Loucy (cell line): ENCODE data around the gene ADIRF.

Experiments
- H2AFZ ChIP-seq: fragments of 200-600 bp; sonication (generic); 2 replicates; pipeline ENCODE4 v1.6.0; 2016; ENCODE audit warnings: antibody characterized with exemption, mild to moderate bottlenecking, low read length, moderate library complexity
- H3F3A ChIP-seq: fragments of 200-600 bp; 2 replicates; pipeline ENCODE4 v1.6.0; 2016; ENCODE audit warnings: antibody characterized with exemption, low read depth, mild to moderate bottlenecking
- H3K27me3 ChIP-seq: fragments of 200-600 bp; sonication (generic); 2 replicates; pipeline ENCODE4 v1.6.1; 2014; ENCODE audit warnings: low read length, mild to moderate bottlenecking; ENCODE audit not compliant: insufficient read depth, poor library complexity, severe bottlenecking
- H3K36me3 ChIP-seq: fragments of 200-600 bp; sonication (generic); 2 replicates; pipeline ENCODE4 v1.6.1; 2016; ENCODE audit warnings: low read length; ENCODE audit not compliant: insufficient read depth
- H3K4me1 ChIP-seq: fragments of 200-600 bp; sonication (generic); 2 replicates; pipeline ENCODE4 v1.5.1; 2014; ENCODE audit warnings: low read length, mild to moderate bottlenecking; ENCODE audit not compliant: insufficient read depth, poor library complexity, severe bottlenecking
- H3K4me2 ChIP-seq: fragments of 200-600 bp; sonication (generic); 2 replicates; pipeline ENCODE4 v1.6.0; 2014; ENCODE audit warnings: antibody characterized with exemption, low read length, low read depth, mild to moderate bottlenecking; ENCODE audit not compliant: poor library complexity, severe bottlenecking
- H3K4me3 ChIP-seq: fragments of 200-600 bp; sonication (generic); 2 replicates; pipeline ENCODE4 v1.5.1; 2014; ENCODE audit warnings: low read length, mild to moderate bottlenecking, mixed read lengths; ENCODE audit not compliant: poor library complexity, severe bottlenecking
- H3K79me2 ChIP-seq: fragments of 200-600 bp; sonication (generic); 2 replicates; pipeline ENCODE4 v1.6.1; 2014; ENCODE audit warnings: low read length; ENCODE audit not compliant: insufficient read depth
- H3K9ac ChIP-seq: fragments of 200-600 bp; sonication (generic); 2 replicates; pipeline ENCODE4 v1.6.0; 2014; ENCODE audit warnings: mild to moderate bottlenecking, low read depth, low read length, moderate library complexity; ENCODE audit not compliant: poor library complexity, severe bottlenecking
- H3K9me2 ChIP-seq: fragments of 200-600 bp; sonication (generic); replicated peaks from 2 replicates; pipeline ENCODE4 v1.6.1; 2016; ENCODE audit warnings: low read depth, low read length, mixed read lengths
- H3K9me3 ChIP-seq: fragments of 200-600 bp; sonication (generic); 2 replicates; pipeline ENCODE4 v1.6.1; 2014; ENCODE audit warnings: mild to moderate bottlenecking, antibody characterized with exemption, low read length, low read depth; ENCODE audit not compliant: insufficient read depth
- H4K20me1 ChIP-seq: fragments of 200-600 bp; sonication (generic); 2 replicates; pipeline ENCODE4 v1.6.0; 2014; ENCODE audit warnings: antibody characterized with exemption, low read length, mild to moderate bottlenecking; ENCODE audit not compliant: insufficient read depth, poor library complexity, severe bottlenecking
- EZH2phosphoT487 ChIP-seq: fragments of 200-600 bp; IDR thresholded peaks from 2 replicates; pipeline ENCODE4 v1.6.1; 2018; ENCODE audit warnings: antibody characterized with exemption, mild to moderate bottlenecking, moderate library complexity, borderline replicate concordance
- TF ChIP-seq, protein P1 (sequence below): fragments of 200-600 bp; sonication (generic); conservative IDR thresholded peaks from 2 replicates; pipeline ENCODE4 v1.5.1; 2014; ENCODE audit warnings: mild to moderate bottlenecking, antibody characterized with exemption, low read length

The ADIRF gene

DNA sequence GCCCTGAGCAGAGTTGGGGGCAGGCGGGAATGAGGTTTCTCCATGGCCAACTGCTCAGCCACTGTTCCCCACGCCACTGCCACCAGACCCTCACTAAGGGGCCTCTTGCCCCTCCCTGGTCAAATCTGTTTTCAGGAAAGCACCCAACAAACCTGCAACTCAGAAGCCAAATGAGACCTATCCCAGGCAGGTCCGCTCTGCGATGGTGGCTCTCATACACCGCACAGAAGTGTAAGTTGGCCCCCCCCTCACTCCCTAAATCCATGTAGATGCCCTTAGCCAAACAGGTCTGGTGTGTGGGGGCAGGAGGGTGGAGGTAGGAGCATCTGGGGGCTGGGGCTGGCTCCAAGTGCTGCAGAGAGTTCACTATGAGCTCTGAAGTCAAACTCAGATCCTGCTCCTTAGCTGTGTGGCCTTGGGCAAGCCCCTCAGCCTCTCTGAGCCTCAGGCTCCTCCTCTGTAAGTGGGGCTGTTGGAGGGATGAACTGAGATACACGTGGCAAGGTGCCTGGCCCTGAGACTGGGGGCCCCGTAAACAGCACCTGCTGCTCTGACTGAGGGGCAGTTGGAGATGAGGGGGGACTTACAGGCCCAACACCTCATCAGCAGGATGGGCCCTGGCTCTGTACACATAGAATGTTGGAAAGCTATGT lies 12.0 kb upstream of the ADIRF start:
- Histone ChIP-seq H4K20me1 (no peaks in the 10 kb centered on the region), H3K9me2 (no peaks in the 10 kb centered on the region), H2AFZ (no peak overlapping the region), H3K27me3 (no peaks in the 10 kb centered on the region), H3K4me1 (peaks cover 6% of the 10 kb centered on the region), H3K4me2 (no peak overlapping the region), H3K9ac (no peak overlapping the region), H3K4me3 (no peak overlapping the region), H3K36me3 (no peaks in the 10 kb centered on the region), H3K9me3 (peaks cover 6% of the 10 kb centered on the region; the same call in 1 of the 2 replicates), H3F3A (no peaks in the 10 kb centered on the region), H3K79me2 (no peaks in the 10 kb centered on the region)
- TF ChIP-seq, protein P1, sequence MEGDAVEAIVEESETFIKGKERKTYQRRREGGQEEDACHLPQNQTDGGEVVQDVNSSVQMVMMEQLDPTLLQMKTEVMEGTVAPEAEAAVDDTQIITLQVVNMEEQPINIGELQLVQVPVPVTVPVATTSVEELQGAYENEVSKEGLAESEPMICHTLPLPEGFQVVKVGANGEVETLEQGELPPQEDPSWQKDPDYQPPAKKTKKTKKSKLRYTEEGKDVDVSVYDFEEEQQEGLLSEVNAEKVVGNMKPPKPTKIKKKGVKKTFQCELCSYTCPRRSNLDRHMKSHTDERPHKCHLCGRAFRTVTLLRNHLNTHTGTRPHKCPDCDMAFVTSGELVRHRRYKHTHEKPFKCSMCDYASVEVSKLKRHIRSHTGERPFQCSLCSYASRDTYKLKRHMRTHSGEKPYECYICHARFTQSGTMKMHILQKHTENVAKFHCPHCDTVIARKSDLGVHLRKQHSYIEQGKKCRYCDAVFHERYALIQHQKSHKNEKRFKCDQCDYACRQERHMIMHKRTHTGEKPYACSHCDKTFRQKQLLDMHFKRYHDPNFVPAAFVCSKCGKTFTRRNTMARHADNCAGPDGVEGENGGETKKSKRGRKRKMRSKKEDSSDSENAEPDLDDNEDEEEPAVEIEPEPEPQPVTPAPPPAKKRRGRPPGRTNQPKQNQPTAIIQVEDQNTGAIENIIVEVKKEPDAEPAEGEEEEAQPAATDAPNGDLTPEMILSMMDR, result no peak
- no peak for TF ChIP-seq EZH2phosphoT487

DNA sequence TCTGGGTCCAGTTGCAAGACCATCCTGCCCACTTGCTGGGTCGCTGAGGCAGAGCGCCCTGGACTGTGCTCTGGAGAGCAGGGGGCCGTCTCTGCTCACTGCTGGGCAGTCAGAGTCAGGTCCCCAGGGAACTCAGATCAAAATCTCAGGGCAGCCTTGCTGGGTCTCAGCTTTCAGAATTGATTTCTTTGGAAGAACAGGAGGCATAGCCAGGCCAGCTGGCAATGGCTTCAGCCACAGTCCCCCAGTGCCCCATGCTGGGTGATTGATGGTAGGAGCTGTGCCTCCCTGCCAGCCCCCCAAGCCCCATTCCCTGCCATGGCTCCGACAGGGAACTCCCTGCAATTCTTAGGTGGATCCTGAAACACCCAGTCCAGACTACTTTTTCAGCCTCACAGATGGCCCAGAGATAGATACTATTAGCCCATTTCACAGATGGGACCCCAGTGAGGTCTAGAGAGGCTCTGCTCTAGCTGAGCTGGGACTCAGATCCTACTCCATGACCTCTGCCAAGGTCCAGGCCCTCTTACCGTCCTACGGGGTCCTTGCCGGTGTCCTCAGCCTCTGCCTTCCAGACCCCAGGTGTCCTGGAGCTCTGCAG lies 11.3 kb upstream of the ADIRF start:
- Histone ChIP-seq H3K9ac (no peak overlapping the region), H2AFZ (no peak overlapping the region), H3K27me3 (no peaks in the 10 kb centered on the region), H3F3A (no peaks in the 10 kb centered on the region), H3K9me3 (peaks cover 4% of the 10 kb centered on the region; the same call in 1 of the 2 replicates), H4K20me1 (no peaks in the 10 kb centered on the region), H3K4me3 (no peak overlapping the region), H3K79me2 (no peaks in the 10 kb centered on the region), H3K36me3 (no peaks in the 10 kb centered on the region), H3K4me2 (no peak overlapping the region), H3K9me2 (no peaks in the 10 kb centered on the region), H3K4me1 (peaks cover 6% of the 10 kb centered on the region)
- TF ChIP-seq, protein P1, result no peak
- no peak for TF ChIP-seq EZH2phosphoT487

DNA sequence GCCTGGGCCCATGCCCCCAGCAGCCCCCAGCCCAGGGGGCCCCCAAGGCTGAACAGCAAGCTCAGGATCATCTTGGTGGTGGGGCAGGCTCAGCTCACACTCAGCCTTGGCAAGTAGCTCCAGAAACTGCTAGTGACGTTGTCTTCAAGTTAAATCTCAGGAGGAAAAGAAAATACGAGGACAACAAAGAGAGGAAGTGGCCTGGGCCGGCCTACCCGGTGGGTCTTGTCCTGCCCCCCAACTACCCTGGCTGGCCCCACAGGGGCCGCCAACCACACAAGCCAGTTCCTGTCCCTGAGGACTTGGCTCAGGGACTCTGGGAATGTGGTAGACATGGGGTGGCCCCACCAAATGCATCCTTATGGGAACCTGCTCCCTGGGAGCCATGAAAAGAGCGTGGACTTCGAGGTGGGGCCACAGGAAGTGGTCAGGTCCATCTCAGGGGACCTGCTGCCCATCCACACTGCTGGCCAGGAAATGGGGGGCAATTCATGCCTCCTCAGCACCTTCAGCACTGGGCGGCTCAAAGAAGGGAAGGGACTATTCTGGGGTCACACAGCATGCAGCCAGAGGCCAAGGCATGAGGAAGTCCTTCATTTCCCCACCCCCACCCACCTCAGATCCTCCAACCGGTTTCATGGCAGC lies 10.7 kb upstream of the ADIRF start, which contains the start of gene MMRN2:
Gene MMRN2 (minus strand): TSS at position 145 of the 645 bp plus-strand sequence. CDS start 74 bp downstream, at position 71.
- no peak within 1 kb of the TSS for H3K4me3 ChIP-seq
- H3K9me2 ChIP-seq, result no peaks in the 10 kb centered on the region
- H3K79me2 ChIP-seq, result no peaks in the 10 kb centered on the region
- H3K36me3 ChIP-seq, result no peaks in the 10 kb centered on the region
- H3K4me1 ChIP-seq, result peaks cover 6% of the 10 kb centered on the region
- no peaks in the 10 kb centered on the region; the same call in 1 of the 2 replicates for H3K9me3 ChIP-seq
- H2AFZ ChIP-seq, result no peak within 1 kb of the TSS; the same call in 1 of the 2 replicates
- no peak within 1 kb of the TSS for H3K4me2 ChIP-seq
- no peaks in the 10 kb centered on the region for H3F3A ChIP-seq
- TF ChIP-seq, protein P1, result no peak
- TF ChIP-seq EZH2phosphoT487, result no peak
- H3K27me3 ChIP-seq, result no peaks in the 10 kb centered on the region
- H4K20me1 ChIP-seq, result no peaks in the 10 kb centered on the region
- H3K9ac ChIP-seq, result no peak within 1 kb of the TSS
